HCT116 (cell line): ENCODE measurements around the gene CELF4. TPM values are rescaled to one million over a fixed set of nuclear protein-coding genes. Genes with fewer than 3 reads are reported as not detected.

Experiments used
- ATAC-seq: fragments of 200-7000 bp; cut with Tn5 transposase; 2 replicates; pipeline ENCODE4 v1.9.1; 2020; ENCODE audit warnings: mild to moderate bottlenecking, moderate library complexity
- BruUV-seq: library from RNA; stranded (reverse); fragments of 400-500 nt; replicated peaks from 2 replicates; lab custom pipeline; 2021; lab: Mats Ljungman, UMichigan
- CTCF ChIA-PET: fragments of 300-600 bp; sonication (Branson Sonifier 250); formaldehyde crosslinking; loops from one replicate; lab custom pipeline; 2021; ENCODE audit warnings: antibody characterized with exemption; lab: Charles Lee
- POLR2A ChIA-PET: fragments of 300-600, 350-600 bp; sonication (Branson Sonifier 250); formaldehyde crosslinking; loops from one replicate; lab custom pipeline; 2021; ENCODE audit warnings: antibody characterized with exemption; lab: Charles Lee
- RAD21 ChIA-PET, 2 experiments: fragments of 300-600 bp; sonication (Branson Sonifier 250); formaldehyde crosslinking; loops; one replicate each; lab custom pipeline; 2023; ENCODE audit warnings: low total read pairs in 2 of 2; ENCODE audit not compliant: uncharacterized antibody in 2 of 2, unreplicated experiment in 2 of 2, low non-redundant PET in 1 of 2; lab: Charles Lee
- DNase-seq: peaks from one replicate; pipeline ENCODE4 v3.0.0-alpha.2; 2010; ENCODE audit warnings: low read depth, low spot score
- H2AFZ ChIP-seq: fragments of 200-600 bp; shearing (Covaris generic), sonication (generic); 2 replicates; pipeline ENCODE4 v1.6.1; 2017; ENCODE audit warnings: low read depth, mixed run types, mixed read lengths, antibody characterized with exemption, low read length; ENCODE audit not compliant: poor library complexity, severe bottlenecking
- H3K27ac ChIP-seq: 2 replicates; pipeline ENCODE4 v1.5.1; 2012; ENCODE audit warnings: low read depth, low read length
- H3K27me3 ChIP-seq: fragments of 200-600 bp; sonication (generic); 2 replicates; pipeline ENCODE4 v1.6.1; 2016; ENCODE audit warnings: mixed run types, low read length, mixed read lengths; ENCODE audit not compliant: insufficient read depth
- H3K36me3 ChIP-seq, 2 experiments: fragments of 200-500 bp in 1 of 2; fragments of 200-600 bp in 1 of 2; sonication (Bioruptor generic) in 1 of 2; sonication (generic) in 1 of 2; 2 replicates each; pipeline versions ENCODE4 v1.5.1 to v1.6.1; 2014 to 2016; ENCODE audit warnings: low read length in 2 of 2, inconsistent platforms in 1 of 2, mixed read lengths in 1 of 2, mixed run types in 1 of 2; ENCODE audit not compliant: insufficient read depth in 2 of 2, control insufficient read depth in 1 of 2
- H3K4me1 ChIP-seq, 2 experiments: fragments of 200-600 bp in 1 of 2; sonication (generic) in 1 of 2; 2 replicates each; pipeline versions ENCODE4 v1.5.1 to v1.6.1; 2012 to 2017; ENCODE audit warnings: low read length in 2 of 2, inconsistent platforms in 1 of 2, mild to moderate bottlenecking in 1 of 2, mixed read lengths in 1 of 2, mixed run types in 1 of 2, moderate library complexity in 1 of 2; ENCODE audit not compliant: insufficient read depth in 2 of 2, control insufficient read depth in 1 of 2
- H3K4me2 ChIP-seq: fragments of 200-600 bp; sonication (generic); 2 replicates; pipeline ENCODE4 v1.6.1; 2017; ENCODE audit warnings: mixed run types, low read length, mixed read lengths
- H3K4me3 ChIP-seq, 2 experiments: fragments of 200-600 bp in 1 of 2; sonication (generic) in 1 of 2; replicated peaks in 1 of 2; 2 replicates each; pipeline ENCODE4 v1.5.1; 2011 to 2016; ENCODE audit warnings: low read length in 2 of 2, control low read depth in 1 of 2, low read depth in 1 of 2, mild to moderate bottlenecking in 1 of 2, mixed read lengths in 1 of 2, mixed run types in 1 of 2
- H3K79me2 ChIP-seq: fragments of 200-600 bp; sonication (generic); 2 replicates; pipeline ENCODE4 v1.6.1; 2017; ENCODE audit warnings: mild to moderate bottlenecking, mixed run types, low read length, moderate library complexity, mixed read lengths; ENCODE audit not compliant: insufficient read depth
- H3K9ac ChIP-seq: fragments of 200-600 bp; sonication (generic); 2 replicates; pipeline ENCODE4 v1.6.1; 2016; ENCODE audit warnings: low read length, mixed read lengths
- H3K9me2 ChIP-seq: fragments of 200-600 bp; sonication (generic), shearing (Covaris generic); 2 replicates; pipeline ENCODE4 v1.6.1; 2017; ENCODE audit warnings: mixed run types, mild to moderate bottlenecking, moderate library complexity; ENCODE audit not compliant: insufficient read depth
- H3K9me3 ChIP-seq, 2 experiments: fragments of 200-500 bp in 1 of 2; fragments of 200-600 bp in 1 of 2; sonication (Bioruptor generic) in 1 of 2; sonication (generic) in 1 of 2; 2 replicates each; pipeline ENCODE4 v1.6.1; 2014 to 2017; ENCODE audit warnings: low read length in 2 of 2, mixed read lengths in 2 of 2, inconsistent platforms in 1 of 2, low read depth in 1 of 2, mild to moderate bottlenecking in 1 of 2, mixed run types in 1 of 2, moderate library complexity in 1 of 2; ENCODE audit not compliant: control insufficient read depth in 1 of 2, insufficient read depth in 1 of 2
- H4K20me1 ChIP-seq: fragments of 200-600 bp; sonication (generic), shearing (Covaris generic); 2 replicates; pipeline ENCODE4 v1.6.1; 2017; ENCODE audit warnings: mixed run types, mild to moderate bottlenecking, moderate library complexity; ENCODE audit not compliant: insufficient read depth
- ATF3 ChIP-seq: IDR thresholded peaks from 2 replicates; pipeline ENCODE4 v1.6.1; 2012
- CBX3 ChIP-seq: IDR thresholded peaks from 2 replicates; pipeline ENCODE4 v1.6.1; 2012; ENCODE audit warnings: low read depth
- CEBPB ChIP-seq: IDR thresholded peaks from 2 replicates; pipeline ENCODE4 v1.6.1; 2012; ENCODE audit warnings: low read depth
- EGR1 ChIP-seq: IDR thresholded peaks from 2 replicates; pipeline ENCODE4 v1.6.1; 2012; ENCODE audit warnings: low read depth
- ELF1 ChIP-seq: IDR thresholded peaks from 2 replicates; pipeline ENCODE4 v1.6.1; 2012; ENCODE audit warnings: low read depth, borderline replicate concordance
- FOSL1 ChIP-seq: IDR thresholded peaks from 2 replicates; pipeline ENCODE4 v1.6.1; 2012; ENCODE audit warnings: low read depth
- JUND ChIP-seq: IDR thresholded peaks from 2 replicates; pipeline ENCODE4 v1.6.1; 2012
- MAX ChIP-seq: IDR thresholded peaks from 2 replicates; pipeline ENCODE4 v1.6.1; 2012
- POLR2A ChIP-seq: IDR thresholded peaks from 2 replicates; pipeline ENCODE4 v1.7.0; 2011; ENCODE audit warnings: borderline replicate concordance; ENCODE audit not compliant: insufficient read depth, insufficient read length; ENCODE audit errors: extremely low read depth
- POLR2AphosphoS5 ChIP-seq: IDR thresholded peaks from 2 replicates; pipeline ENCODE4 v1.6.1; 2011; ENCODE audit warnings: mild to moderate bottlenecking, low read depth, low read length, moderate library complexity
- REST ChIP-seq: IDR thresholded peaks from 2 replicates; pipeline ENCODE4 v1.6.1; 2012; ENCODE audit warnings: low read depth
- SIN3A ChIP-seq: IDR thresholded peaks from 2 replicates; pipeline ENCODE4 v1.6.1; 2012; ENCODE audit warnings: low read depth
- TCF7L2 ChIP-seq: IDR thresholded peaks from 2 replicates; pipeline ENCODE4 v1.7.0; 2011; ENCODE audit warnings: borderline replicate concordance, inconsistent platforms; ENCODE audit not compliant: insufficient read depth, insufficient read length; ENCODE audit errors: extremely low read depth
- YY1 ChIP-seq: IDR thresholded peaks from 2 replicates; pipeline ENCODE4 v1.6.1; 2011; ENCODE audit warnings: low read length, low read depth, moderate library complexity, mild to moderate bottlenecking; ENCODE audit not compliant: insufficient replicate concordance; ENCODE audit errors: extremely low read depth
- ZBTB33 ChIP-seq: IDR thresholded peaks from 2 replicates; pipeline ENCODE4 v1.6.1; 2011; ENCODE audit warnings: mild to moderate bottlenecking, low read length, moderate library complexity; ENCODE audit not compliant: insufficient replicate concordance; ENCODE audit errors: extremely low read depth
- ZFX ChIP-seq: fragments of 450-650 bp; IDR thresholded peaks from 2 replicates; pipeline ENCODE4 v1.6.1; 2017
- intact Hi-C: fragments of 100-400 bp; cut with micrococcal nuclease; formaldehyde crosslinking; loops from 2 replicates; pipeline ENCODE4 v1.10.0; 2022
- total RNA-seq: library from RNA; stranded (reverse); gene quantifications from one replicate; pipeline ENCODE4 v1.2.1, GENCODE V29; 2021; ENCODE audit not compliant: unreplicated experiment

The CELF4 gene
- total RNA-seq, 1 experiment from 2014 or later: not detected

- H3K79me2 ChIP-seq: no peaks in the 10 kb centered on the region
- RAD21 ChIA-PET: no interaction called here
- H3K36me3 ChIP-seq: no peaks in the 10 kb centered on the region
- BruUV-seq: no TSS peak
- H3K9me3 ChIP-seq: no peaks in the 10 kb centered on the region
- no peaks in the 10 kb centered on the region for H4K20me1 ChIP-seq
- ATAC-seq (no peak), DNase-seq (no peak)
- H3K4me1 ChIP-seq: no peaks in the 10 kb centered on the region
- H3K4me2 ChIP-seq: no peak overlapping the region
- no peak overlapping the region for H2AFZ ChIP-seq
- CTCF ChIA-PET: no interaction called here
- no peaks in the 10 kb centered on the region for H3K9me2 ChIP-seq
- intact Hi-C loops: no loop called here
- H3K27me3 ChIP-seq: peaks cover 36% of the 10 kb centered on the region
- no peak overlapping the region for H3K27ac ChIP-seq
- POLR2A ChIA-PET: no interaction called here
- TF ChIP-seq JUND (no peak), ATF3 (no peak), EGR1 (no peak), ELF1 (no peak), TCF7L2 (no peak), SIN3A (no peak), YY1 (no peak), CBX3 (no peak), MAX (no peak), CEBPB (no peak), REST (no peak), POLR2AphosphoS5 (no peak), ZFX (no peak), ZBTB33 (no peak), FOSL1 (no peak), POLR2A (no peak)
- no peak overlapping the region for H3K4me3 ChIP-seq
- no peak overlapping the region for H3K9ac ChIP-seq
These were observed 18.9 kb downstream of the CELF4 start for GRCh38 chr18:37546651-37547050.
